Measurements from ENCODE around the gene KIAA1210.

The KIAA1210 gene

DNA sequence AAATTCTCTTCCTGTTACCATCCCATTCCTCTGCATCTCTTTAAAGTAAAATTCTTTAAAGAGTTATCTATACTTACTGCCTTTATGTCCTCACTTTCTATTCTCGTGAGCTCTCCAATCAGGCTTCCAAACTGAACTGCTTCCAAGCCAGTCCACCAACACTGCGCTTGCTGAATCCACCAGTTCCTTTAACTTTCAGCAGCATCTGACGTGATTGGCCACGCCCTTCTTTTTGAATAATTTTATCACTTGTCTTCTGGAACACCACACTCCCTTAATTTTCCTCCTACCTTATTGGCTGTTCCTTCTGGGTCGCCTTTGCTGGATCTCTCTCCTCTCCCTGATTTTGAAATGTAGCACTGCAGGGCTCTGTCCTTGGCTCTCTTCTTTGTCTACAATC is at the start of gene KIAA1210:
Gene KIAA1210 (minus strand): TSS at position 163 of the 400 bp plus-strand sequence. CDS start 4,170 bp downstream, outside the sequence.
- no peak for DNase-seq (ENCODE audit: low spot score)

DNA sequence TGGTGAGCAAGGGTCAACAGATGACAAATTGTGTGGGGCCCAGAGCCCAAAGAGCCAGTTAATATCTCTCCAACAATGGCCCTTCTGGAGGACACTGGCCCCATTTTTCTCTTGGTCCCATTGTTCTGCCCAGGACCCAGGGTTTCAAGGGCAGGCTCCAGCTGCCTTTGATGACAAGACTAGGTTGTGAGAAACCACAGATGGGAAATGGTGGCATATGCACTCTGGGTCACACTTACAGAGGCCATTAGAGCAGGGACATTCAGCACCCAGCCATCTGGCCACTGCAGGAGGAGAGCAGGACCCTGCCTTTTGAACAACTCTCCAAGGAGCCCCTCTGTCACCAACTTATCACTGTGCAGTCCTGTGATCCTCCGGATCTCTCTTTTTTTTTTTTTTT is 49.7 kb upstream of the KIAA1210 start:
- DNase-seq (ENCODE audit: low spot score) = no peak

DNA sequence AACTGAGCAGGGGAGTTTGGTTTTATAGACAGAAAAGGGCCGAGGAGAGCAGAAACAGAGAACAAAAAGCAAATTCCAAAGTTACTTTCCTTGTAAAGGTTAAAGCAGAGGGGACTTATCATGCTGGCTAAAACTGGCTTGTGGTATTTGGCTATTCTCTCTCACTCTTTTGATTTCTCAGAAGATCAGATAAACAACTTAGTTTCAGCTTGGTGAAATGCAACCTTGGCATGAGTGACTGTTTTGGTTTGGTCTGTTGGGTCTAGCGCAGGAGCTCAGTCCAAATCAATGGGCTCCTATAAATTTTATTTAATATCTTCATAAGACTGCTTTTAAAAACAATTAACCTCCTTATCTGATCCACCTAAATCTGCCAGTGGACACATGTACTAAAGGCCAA is 47.3 kb upstream of the KIAA1210 start:
- DNase-seq (ENCODE audit: low spot score) = no peak

DNA sequence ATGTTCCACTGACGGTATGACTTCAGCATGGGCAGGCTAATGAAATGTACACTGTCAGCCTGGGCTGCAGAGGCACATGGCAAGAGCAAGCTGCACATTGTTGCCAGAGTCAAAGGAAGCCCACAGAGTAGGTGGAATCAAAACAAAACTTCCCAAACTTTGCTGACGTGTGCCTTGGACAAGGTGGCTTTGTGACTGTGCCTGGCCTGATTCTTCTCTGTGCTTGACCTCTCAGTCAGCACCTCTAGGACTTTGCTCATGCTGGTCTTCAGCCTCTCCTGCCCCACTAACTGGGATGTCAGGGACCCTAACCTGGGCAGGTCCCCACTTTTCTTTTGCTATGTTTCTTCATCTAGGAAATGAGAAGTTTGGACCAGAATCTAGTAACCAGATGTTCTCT is 40.5 kb upstream of the KIAA1210 start:
- no peak for DNase-seq (ENCODE audit: low spot score)

DNA sequence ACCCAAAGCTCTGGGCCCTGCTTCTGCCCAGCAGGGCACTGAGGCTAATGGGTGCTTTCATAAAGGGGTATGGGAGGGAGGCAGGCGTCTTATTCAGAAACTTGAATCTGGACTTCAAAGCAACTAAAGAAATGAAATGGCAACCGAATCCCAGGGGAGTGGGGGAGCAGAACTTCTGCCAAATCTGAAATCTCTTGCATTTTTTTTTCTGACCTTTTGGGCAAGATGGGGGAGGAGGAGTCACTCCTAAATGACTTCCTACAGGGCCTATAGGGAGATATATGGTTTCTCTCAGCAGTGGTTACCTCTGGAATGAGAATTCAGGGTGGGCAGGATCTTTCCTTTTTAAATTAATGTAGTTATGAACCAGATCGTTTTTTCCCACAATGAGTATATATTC is 30.6 kb upstream of the KIAA1210 start:
- no peak for DNase-seq (ENCODE audit: low spot score)

DNA sequence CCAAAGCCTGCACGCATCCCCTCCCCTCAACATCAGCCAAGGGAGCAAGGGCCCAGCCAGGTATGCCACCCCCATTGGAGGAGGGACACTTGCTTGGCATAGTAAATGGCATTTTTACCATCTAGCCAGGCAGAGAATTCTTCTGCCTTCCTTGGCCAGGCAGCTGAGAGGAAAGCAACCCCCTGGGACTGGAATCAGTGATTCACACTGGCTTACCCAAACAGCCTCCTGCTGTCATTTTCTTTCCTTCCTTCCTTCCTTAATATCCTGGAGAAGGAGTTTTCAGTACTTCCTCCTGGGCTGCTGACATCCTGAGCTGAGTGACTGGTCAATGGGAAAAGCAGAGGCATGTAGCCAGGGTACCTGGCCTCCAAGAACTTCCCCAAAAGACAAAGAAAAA is 28.6 kb upstream of the KIAA1210 start:
- DNase-seq (ENCODE audit: low spot score) = no peak

DNA sequence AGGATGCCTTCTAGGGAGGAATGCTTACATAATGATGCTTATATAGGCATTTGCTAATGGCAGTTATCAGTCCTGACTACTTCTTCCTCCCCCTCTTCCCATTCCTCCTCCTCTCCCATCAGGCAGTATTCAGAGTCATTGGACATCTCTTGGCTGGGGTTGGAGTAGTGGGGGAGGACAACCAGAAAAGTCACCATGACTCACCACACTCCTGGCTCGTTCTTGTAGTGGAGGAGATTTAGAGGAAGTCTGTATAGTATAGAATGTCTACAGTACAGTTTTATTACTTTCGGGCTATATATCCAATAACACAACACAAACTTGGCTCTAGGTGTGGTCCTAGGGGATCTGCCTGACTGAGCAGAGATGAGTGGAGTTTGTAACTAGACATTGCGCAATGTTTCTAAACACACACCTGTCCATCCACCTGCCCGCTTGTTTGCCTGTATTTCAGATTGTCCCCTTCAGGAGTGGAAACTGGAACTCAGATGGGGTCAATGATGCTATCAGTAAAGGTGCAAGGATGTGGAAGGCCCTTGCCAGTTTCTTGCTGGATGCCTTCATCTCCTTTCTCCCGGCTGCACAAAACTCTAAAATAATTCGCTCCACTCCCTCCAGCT is 27.9 kb upstream of the KIAA1210 start:
- DNase-seq (ENCODE audit: low spot score) = peak; percentile 29

DNA sequence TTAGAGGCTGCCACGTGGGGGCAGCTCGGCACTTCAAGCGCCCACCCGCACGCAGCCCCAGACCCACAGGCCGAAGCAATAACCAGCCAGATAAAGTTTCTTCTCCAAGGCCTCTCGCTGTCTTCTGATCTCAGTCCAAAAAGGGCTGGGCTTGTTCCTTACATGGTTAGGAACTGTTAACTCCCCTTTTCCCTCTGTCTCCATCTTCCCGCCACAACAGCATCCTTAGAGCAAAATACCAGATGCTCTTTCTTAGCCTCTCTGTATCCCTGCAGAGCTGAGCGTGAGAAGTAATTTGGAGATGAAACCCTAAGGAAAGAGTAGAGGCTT is 23.4 kb upstream of the KIAA1210 start:
- no peak for DNase-seq (ENCODE audit: low spot score)

DNA sequence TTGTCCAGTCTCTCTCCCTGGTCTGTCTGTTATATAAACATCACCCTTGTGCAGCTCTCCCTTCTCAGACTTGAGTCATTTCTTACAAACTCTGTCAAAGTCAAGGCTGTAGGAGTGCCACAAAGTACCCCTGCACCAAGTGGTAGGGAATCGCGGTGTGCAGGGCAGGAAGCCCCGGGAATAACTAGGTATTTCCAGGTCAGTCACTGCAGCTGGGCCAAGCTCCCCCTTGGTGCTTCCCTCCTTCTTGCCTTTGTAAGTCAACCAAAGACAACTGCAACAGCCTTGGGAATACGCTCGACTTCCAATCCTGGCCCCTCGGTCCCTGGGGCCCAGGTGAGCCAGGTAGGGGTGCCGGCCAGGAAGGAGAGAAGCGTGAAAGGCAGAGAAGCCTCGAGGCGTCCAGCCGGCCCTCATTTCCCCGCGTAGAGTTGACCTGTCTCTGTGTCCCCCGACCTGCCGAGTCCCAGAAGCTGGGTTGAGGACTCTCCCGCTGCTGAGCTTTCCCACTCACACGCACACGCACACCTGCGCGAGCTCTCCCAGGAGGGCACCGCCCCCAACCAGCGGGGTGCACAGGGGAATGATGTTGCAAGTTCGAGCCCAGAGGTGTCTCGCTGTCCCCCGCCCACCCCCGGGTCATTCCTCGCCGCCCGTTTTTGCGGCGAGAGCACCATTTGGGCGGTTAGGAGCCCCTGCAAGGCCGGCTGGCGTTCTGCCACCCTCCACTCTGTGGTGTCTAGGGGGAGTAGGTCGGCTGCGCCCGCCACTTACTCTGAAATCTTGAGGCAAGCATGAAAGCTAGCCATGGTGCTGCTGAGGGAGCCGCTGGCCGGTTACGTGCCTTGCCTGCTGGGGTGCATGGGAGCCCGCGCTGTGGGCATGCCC is 22.8 kb upstream of the KIAA1210 start:
- DNase-seq (ENCODE audit: low spot score) = no peak

DNA sequence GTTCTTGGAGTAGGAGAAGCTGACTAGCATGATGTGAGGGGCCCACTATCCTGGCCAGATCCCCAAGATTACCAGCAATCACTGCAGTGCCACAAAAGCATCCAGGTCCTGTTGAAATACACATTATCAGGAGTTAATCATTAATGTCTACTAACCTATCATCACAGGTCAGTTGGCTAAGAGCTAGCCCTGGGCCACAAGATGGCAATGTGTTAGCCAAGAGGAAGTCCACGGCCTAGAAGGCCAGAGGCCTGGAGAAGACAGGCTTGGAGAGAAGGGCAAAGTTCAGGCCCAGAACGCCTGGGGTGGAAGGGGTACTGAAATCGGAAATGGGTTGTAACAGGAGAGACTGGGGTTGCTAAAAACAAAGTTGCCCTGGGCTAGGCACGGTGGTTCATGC is 19.9 kb upstream of the KIAA1210 start:
- DNase-seq (ENCODE audit: low spot score) = no peak

DNA sequence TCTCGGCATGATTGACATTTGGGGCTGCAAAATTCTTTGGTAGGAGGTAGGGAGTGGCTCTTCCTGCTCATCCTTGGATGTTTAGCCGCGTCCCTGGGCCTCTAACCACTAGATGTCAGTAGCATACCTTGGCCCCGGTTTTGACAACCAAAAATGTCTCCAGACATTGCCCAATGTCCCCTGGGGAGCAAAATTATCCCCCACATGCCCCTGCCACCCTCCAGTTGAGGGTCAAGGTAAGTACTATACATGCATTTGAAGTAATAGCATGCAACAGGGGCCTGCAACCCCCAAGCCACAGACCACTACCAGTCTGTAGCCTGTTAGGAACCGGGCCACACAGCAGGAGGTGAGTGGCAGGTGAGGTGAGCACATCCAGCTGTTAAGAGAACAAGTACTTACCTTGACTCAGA is 17.6 kb upstream of the KIAA1210 start:
- DNase-seq (ENCODE audit: low spot score) = peak; percentile 14

DNA sequence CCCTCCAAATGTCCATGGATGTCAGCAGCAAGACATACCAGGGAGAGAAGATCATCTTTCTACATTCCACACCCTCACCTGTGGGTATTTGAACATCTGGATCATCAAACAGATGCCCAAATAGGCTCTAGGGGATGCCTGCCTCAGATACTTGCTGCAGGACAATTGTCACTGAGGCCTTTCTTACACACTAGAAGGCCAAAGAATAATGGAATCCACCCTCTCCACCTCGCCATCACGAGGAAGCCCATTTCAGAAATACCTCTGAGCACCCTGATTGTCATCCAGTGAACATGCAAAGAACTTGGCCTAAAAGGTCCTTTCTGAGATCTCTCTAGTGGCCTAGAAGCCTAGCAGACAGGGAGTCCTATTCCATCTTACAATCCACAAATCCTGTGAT is 6.9 kb upstream of the KIAA1210 start:
- DNase-seq (ENCODE audit: low spot score) = no peak

DNA sequence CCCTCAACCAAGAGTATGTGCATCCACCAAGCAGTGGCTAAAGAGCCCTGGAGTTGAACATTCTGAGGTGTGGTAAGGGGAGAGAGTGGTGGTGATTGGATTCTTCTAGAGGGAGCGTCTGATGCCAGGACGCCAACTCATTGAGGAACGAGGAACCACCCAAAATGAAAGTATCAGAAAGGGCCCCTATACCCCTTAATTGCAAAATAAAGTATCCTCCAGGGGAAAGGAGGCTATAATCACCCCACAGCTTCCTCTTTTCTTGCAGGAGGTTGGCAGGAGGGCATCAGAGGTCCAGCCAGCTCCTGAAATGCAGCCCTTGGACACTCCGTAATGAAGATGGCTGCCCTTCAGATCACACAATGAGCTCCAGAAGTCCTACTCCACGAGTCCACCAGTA is 5.3 kb upstream of the KIAA1210 start:
- no peak for DNase-seq (ENCODE audit: low spot score)

DNA sequence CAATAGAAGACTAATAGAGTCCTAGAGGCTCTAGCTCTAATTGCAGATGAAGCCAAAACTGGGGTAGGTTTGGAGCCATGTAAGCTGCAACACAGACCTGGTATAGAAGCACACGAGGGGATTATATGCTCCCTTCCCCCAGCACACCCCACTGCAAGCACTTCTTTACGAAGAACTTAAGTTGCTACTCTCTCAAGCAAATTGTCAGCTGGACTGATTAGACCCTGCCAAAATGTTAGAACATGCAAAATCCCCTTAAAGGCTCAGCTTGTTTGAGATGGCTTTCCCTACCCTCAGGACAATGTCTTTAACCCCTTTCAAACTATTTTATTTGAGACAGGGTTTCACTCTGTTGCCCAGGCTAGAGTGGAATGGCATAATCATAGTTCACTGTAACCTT is 4.7 kb upstream of the KIAA1210 start:
- DNase-seq (ENCODE audit: low spot score) = no peak

DNA sequence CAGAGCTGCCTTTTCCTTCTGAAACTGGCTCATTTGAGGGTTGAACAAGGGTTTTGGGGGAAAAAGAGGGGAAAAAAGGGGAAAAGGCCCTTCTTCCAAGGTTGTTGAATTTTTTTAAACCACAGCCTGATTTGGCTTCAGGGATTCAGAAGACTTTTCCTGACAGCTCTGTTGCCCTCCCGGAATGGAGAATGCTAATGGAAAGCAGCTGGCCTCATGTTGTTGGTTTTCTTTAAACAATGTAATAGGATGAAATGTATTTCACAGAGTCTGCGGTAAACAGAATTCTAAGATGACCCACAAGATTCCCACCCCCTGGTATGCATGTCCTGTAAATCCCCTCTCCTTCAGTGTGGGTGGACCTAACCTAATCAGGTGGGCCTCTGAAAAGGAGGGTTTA is 3.3 kb upstream of the KIAA1210 start:
- DNase-seq (ENCODE audit: low spot score) = no peak

DNA sequence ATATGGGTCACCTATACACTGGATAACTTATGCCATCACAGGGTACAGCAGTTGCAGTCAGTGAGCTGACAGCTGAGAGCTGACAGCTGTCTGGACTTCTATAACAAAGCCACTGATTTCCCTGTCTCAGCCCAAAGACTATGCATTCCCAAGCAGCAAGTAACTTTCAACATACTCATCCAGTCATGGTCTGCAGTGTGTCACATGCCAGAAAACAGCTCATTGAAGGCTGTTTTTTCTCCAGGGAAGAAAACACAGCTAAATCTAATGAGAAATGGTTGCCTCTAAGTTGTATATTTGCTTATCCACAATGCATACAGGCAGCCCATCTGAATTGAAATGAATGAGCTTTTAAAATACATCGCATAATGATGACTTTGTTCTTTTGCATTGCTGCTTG is 6.3 kb downstream of the KIAA1210 start:
- DNase-seq (ENCODE audit: low spot score) = peak; percentile 11

DNA sequence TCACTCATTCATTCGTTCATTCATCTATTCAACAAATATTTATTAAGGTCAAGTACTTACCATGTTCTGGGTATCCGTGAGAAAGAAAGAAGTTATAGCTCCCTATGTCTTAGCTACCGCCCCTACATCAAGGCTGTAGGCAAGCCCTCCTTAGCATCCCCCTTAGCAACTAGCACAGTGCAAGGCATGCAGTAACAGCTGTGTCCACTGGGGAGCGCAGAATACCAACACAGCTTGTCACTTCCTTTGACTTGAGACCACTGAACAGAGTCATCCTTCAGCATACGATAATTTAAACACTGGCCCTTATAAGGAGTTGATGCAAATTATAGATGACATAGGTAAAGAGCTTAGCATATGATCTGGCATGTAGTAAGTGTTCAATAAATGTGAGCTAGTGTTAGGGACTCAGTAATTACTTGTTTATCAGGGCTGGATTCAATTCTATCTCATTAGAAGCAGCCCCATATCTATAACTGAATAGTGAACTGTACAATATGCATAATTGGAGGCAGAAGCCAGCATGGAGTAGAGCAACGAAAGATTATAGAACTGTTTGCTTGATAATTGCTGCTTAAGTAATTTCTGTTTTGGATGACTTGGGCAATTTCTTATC is 8.7 kb downstream of the KIAA1210 start:
- peak; percentile 43 for DNase-seq (ENCODE audit: low spot score)

DNA sequence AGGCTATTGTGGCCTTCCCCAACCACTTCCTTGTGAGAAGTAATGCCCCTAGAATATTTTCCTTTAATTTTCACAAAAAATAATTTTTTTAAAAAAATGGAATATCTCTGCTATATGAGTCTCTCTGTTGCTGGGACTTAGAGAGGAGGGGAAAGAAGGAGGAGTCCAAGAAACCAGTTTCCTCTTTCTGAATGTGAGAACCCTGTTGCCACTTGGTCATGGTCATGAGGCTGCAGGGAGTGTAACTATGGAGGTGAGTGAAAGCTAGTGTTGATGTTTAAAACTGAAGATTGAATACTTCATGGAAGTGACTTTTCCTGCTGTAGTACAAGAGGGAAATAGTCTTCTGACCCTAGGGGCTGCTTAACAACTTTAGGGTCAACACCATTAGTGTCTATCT is 20.4 kb downstream of the KIAA1210 start:
- no peak for DNase-seq (ENCODE audit: low spot score)

DNA sequence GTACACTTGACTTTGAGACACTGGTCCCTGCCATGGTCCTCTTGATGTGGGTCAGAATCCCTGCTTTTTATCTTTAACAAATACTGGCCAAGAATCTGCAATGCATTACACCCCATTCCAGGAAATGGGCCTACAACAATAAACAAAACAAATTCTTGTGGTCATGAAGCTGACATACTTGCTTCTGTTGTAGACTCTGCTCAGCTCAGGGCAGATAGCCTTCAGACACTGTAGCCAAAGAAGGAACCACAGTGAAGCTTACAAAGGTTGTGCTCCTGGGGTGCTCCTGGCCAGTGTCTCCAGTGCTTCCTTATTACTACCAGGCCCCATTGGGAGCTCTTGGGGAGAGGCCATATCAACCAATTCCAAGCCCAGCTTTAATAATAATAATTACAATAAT is 21.8 kb downstream of the KIAA1210 start:
- DNase-seq (ENCODE audit: low spot score) = peak; percentile 23

DNA sequence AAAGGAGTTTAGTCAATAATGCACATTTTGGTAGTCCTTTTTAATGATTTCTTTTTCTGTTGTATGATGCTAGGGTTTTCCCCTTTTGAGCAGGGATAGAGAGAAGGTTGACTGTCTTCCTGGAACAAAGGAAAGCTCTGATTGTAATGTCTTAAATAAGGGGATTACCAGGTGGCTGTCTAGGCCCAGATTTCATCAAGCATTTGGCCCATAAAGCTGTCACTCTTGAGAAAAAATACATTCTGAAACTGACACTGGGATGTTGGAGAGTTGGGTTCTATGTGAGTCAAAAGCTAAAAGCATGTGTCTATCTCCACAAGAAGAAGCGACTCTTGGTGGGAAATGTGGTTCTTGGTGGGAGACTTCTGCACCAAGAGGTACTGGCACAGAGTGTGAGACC is 26.4 kb downstream of the KIAA1210 start:
- no peak for DNase-seq (ENCODE audit: low spot score)

DNA sequence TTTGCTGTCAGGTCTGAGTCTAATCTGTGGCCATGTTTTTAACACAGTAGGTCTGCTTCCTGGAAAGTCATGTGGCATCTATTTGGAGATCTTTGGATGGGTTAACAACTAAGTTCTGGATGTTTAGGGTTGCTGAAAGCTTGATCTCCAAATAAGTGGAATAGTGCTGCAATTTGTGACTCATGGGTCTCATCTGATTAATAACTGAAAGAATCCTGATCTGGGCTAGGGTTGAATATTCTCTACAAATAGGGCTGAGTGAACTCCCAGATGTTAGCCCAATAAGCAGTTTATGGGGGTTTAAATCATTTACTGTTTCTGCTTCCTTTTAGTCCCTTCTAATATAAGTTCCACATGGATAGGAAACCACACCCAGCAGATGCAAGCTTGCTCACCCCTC is 31.7 kb downstream of the KIAA1210 start:
- DNase-seq (ENCODE audit: low spot score) = no peak

DNA sequence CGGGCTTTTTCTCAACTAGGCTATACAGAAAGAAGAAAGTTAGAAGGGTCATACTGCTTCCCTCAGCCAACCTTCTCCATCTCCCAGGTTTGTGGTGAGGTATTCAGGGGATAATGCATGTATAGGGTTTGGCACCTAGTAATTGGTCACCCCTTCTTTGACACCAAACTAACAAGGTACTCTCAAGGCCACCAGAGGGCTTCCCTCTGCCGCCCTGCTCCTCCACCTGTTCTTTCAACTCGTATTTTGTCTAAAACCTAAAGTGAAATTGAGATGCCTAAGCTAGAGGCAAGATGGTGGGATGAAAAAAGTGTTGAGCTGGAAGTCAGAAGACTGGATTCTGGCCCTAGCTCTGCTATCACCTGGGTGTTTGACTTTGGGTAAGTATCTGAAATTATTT is 32.8 kb downstream of the KIAA1210 start:
- DNase-seq (ENCODE audit: low spot score) = no peak

DNA sequence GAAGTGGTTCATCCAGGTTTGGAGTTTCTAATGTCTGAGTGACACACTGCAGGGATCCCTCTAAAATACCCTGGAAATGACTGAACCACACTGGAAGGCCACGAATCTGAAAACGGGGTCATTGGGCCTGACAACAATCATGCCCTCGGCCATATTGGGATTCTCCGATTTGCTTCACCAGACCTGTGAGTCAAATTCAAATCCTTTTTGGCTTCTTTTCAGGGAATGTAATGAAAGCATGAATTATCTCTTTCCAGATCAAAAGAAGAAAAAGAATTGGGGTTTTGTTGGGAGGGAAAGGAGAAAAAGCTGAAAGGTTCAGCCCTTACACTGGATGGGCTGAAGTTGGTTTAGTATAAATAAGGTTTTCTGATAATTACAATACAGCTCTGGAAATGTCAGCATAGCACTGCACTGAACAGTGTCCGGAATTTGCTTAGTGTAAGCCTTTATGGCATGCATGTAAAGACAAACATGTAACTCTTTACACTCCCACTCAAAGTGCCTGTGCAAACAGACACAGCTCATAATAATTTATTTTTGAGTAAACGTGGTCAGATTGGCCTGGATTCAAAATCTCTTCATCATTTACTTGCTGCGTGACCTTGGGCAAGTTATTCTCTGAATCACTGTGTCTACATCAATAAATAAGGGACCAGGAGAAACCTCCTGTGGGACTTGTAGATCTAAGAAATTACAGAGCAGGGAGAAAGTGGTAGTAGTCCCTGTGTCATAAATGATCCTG is 33.4 kb downstream of the KIAA1210 start:
- DNase-seq (ENCODE audit: low spot score) = no peak

All from AG08396 (cell line).